Measurements from ENCODE around the gene DDX49.

DDX49 gene

DNA sequence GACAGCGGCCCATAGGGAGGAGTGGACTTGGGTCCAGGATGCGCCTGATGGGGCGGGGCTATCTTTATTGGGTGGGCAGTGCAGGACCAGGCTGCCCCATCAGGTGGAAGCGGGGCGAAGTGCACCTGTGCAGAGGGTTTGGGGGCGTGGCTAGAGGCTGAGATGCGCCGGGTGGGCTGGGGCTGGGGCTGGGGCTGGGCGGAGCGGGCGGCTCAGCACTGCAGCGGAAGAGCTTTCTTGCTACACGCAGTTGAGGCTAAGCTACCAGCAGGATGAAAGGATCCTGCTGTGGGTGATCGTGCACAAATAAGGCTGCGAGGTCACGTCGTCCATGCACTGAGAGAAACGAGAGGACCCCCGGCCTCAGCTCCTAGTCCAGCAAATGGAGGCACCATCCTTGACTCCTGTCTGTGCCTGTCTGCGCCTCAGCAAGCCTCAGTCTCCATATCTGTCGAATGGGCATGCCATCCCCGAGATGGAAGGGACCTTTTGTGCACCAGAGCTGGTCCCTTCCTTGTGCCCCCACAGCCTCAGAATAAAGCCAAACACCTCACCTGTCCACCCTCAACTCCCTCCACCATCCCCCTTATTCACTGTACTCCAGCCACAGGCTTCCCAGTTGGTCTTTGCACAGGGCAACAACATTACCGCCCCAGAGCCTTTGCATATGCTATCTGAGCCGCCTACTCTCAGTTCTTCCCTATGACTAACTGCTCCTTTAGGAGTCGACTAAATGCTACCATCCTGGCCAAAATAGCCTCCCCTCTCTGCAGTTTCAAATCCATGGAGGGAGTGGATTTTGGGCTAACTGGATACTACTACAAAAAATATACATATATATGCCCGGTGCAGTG lies 42.5 kb downstream of the DDX49 start:
- peak overlapping the region; percentile 35 for H3K4me3 ChIP-seq (ENCODE audit: low read length)
- DNase-seq (ENCODE audit: low read depth, low spot score) = peak; percentile 35

DNA sequence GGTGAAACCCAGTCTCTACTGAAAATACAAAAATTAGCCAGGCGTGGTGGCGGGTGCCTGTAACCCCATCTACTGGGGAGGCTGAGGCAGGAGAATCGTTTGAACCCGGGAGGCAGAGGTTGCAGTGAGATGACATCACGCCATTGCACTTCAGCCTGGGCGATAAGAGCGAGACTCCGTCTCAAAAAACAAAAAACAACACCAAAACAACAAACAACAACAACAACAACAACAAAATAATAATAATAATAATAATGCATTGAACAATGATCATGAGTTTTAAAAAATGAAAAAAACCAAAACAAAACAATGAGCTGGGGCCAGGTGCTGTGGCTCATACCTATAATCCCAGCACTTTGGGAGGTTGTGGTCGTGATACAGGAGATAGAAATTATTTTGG lies 44.6 kb downstream of the DDX49 start:
- DNase-seq (ENCODE audit: low read depth, low spot score) = no peak

GRCh38 chr19:18966307-18966706 lies 46.8 kb downstream of the DDX49 start:
- DNase-seq (ENCODE audit: low read depth, low spot score) = no peak
- no peak overlapping the region for H3K4me3 ChIP-seq (ENCODE audit: low read length)

More for the DNA sequence above, 44.6 kb downstream of the DDX49 start:
- H3K4me3 ChIP-seq (ENCODE audit: low read length) = no peak overlapping the region

- no peak overlapping the region for H3K4me3 ChIP-seq (ENCODE audit: low read length)
- DNase-seq (ENCODE audit: low read depth, low spot score) = no peak
Measured at GRCh38 chr19:18967358-18968146, 48.0 kb downstream of the DDX49 start.

- no peak overlapping the region for H3K4me3 ChIP-seq (ENCODE audit: low read length)
- DNase-seq (ENCODE audit: low read depth, low spot score) = no peak
Measured at GRCh38 chr19:18969931-18970659, 50.6 kb downstream of the DDX49 start.

GRCh38 chr19:18972301-18972811 lies 52.8 kb downstream of the DDX49 start:
- DNase-seq (ENCODE audit: low read depth, low spot score) = no peak

GRCh38 chr19:18972851-18973250 lies 53.3 kb downstream of the DDX49 start:
- DNase-seq (ENCODE audit: low read depth, low spot score) = no peak
- no peak overlapping the region for H3K4me3 ChIP-seq (ENCODE audit: low read length)

More at GRCh38 chr19:18972301-18972811, 52.8 kb downstream of the DDX49 start:
- no peak overlapping the region for H3K4me3 ChIP-seq (ENCODE audit: low read length)

- DNase-seq (ENCODE audit: low read depth, low spot score) = no peak
- no peak overlapping the region for H3K4me3 ChIP-seq (ENCODE audit: low read length)
Measured at GRCh38 chr19:18975011-18975410, 55.5 kb downstream of the DDX49 start.

DNA sequence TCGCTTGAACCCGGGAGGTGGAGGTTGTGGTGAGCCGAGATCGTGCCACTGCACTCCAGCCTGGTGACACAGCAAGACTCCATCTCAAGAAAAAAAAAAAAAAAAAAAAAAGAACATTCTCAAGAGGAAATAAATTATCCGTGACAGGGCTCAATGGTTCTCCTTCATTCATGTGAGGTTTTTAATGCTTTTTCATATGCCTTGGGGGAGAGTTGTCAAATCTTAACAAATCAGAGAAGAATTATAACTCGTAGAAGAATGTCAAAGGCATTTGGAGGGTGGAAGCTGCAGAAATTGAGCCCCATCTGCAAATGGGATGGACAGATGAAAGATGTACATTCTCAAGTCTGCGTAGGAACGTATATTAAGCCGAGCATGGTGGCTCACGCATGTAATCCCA lies 56.4 kb downstream of the DDX49 start:
- DNase-seq (ENCODE audit: low read depth, low spot score) = no peak
- no peak overlapping the region for H3K4me3 ChIP-seq (ENCODE audit: low read length)

Data from Jurkat, Clone E6-1 (cell line).